OCI-M2 (cell line): ENCODE measurements around the gene ENDOV.

Experiments used
- DNase-seq: peaks from one replicate; lab custom pipeline; 2025; ENCODE audit not compliant: unreplicated experiment; lab: John Stamatoyannopoulos, UW

Gene ENDOV

GRCh38 chr17:80481284-80482057 lies 66.5 kb downstream of the ENDOV start:
- DNase-seq: no peak

GRCh38 chr17:80482058-80482318 lies 67.0 kb downstream of the ENDOV start:
- no peak for DNase-seq

- DNase-seq: no peak
Measured at GRCh38 chr17:80482555-80483308, 67.8 kb downstream of the ENDOV start.

GRCh38 chr17:80485846-80486245 lies 70.9 kb downstream of the ENDOV start:
- DNase-seq: no peak

- DNase-seq: no peak
Measured at GRCh38 chr17:80486692-80487091, 71.7 kb downstream of the ENDOV start.

- no peak for DNase-seq
Measured at GRCh38 chr17:80487511-80487910, 72.5 kb downstream of the ENDOV start.
